ENCODE measurements around the gene C19orf44. TPM values are rescaled to one million over a fixed set of nuclear protein-coding genes. Genes with fewer than 3 reads are reported as not detected.
"Not testable (repeated sequence)": the region's sequence is repeated elsewhere in the genome, so short reads cannot be mapped to it uniquely, and the experiment has no call there.

C19orf44 gene
- polyA plus RNA-seq, 1 experiment = 3.4 TPM

DNA sequence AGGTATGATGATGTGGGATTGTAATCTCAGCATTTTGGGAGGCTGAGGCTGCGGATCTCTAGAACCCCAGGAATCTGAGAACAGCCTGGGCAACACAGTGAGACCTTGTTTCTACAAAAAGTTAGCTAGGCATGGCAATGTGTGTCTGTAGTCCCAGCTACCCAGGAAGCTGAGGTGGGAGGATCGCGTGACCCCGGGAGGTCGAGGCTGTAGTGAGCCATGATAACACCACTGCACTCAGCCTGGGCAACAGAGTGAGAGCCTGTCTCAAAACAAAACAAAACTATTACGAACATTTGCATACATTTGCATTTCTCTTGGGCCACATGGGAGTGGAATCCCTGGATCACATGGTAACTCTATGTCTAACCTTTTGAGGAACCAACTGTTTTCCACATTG is 1.6 kb downstream of the C19orf44 start:
- no peaks in the 10 kb centered on the region for H3K27me3 ChIP-seq (ENCODE audit: control insufficient read depth, insufficient read depth, low read length)
- H3K4me3 ChIP-seq (ENCODE audit: low read depth, low read length) = no peak overlapping the region
- ChIA-PET POLR2A (no interaction called here), CTCF (no interaction called here)
- TF ChIP-seq, protein P1, sequence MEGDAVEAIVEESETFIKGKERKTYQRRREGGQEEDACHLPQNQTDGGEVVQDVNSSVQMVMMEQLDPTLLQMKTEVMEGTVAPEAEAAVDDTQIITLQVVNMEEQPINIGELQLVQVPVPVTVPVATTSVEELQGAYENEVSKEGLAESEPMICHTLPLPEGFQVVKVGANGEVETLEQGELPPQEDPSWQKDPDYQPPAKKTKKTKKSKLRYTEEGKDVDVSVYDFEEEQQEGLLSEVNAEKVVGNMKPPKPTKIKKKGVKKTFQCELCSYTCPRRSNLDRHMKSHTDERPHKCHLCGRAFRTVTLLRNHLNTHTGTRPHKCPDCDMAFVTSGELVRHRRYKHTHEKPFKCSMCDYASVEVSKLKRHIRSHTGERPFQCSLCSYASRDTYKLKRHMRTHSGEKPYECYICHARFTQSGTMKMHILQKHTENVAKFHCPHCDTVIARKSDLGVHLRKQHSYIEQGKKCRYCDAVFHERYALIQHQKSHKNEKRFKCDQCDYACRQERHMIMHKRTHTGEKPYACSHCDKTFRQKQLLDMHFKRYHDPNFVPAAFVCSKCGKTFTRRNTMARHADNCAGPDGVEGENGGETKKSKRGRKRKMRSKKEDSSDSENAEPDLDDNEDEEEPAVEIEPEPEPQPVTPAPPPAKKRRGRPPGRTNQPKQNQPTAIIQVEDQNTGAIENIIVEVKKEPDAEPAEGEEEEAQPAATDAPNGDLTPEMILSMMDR (IDR thresholded peaks at IDR 0.05; ENCODE audit: insufficient read depth, low read depth, low read length) = no peak
- H3K36me3 ChIP-seq (ENCODE audit: control insufficient read depth, insufficient read depth, low read length) = peaks cover 3% of the 10 kb centered on the region
- DNase-seq (ENCODE audit: low read depth) = no peak

DNA sequence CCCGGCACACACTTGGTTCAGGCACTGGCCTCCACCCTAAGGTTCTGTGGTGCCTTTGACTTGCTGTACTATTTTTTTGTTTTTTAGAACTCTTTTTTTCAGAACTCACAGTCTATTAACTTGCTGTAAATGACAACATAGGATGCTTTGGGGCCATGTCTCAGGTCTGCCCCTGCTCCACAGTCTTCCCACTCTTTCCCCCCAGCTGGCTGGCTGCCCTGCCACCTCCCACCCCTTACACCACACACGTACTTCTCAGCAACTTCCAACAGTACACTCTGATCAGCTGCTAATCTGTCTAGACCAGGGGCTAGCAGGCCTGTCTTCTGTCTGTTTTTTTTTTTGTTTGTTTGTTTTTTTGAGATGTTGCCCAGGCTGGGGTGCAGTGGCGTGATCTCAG is 8.1 kb downstream of the C19orf44 start:
- peaks cover 10% of the 10 kb centered on the region for H3K36me3 ChIP-seq (ENCODE audit: control insufficient read depth, insufficient read depth, low read length)
- DNase-seq (ENCODE audit: low read depth) = no peak
- no peak overlapping the region for H3K4me3 ChIP-seq (ENCODE audit: low read depth, low read length)
- CTCF ChIA-PET = interaction anchor here (1.2 kb wide), 1 partner anchor 20 kb away, joined by 3 read pairs; no protein-coding TSS in a partner anchor
- POLR2A ChIA-PET = no interaction called here
- TF ChIP-seq, protein P1 (IDR thresholded peaks at IDR 0.05; ENCODE audit: insufficient read depth, low read depth, low read length) = no peak
- no peaks in the 10 kb centered on the region for H3K27me3 ChIP-seq (ENCODE audit: control insufficient read depth, insufficient read depth, low read length)

GRCh38 chr19:16506161-16506560 is 10.0 kb downstream of the C19orf44 start:
- POLR2A ChIA-PET; H3K4me3 ChIP-seq (ENCODE audit: low read depth, low read length); H3K27me3 ChIP-seq (ENCODE audit: control insufficient read depth, insufficient read depth, low read length); CTCF ChIA-PET; DNase-seq (ENCODE audit: low read depth): not testable (repeated sequence)
- peaks cover 12% of the 10 kb centered on the region for H3K36me3 ChIP-seq (ENCODE audit: control insufficient read depth, insufficient read depth, low read length)

GRCh38 chr19:16506961-16507360 is 10.8 kb downstream of the C19orf44 start:
- Histone ChIP-seq H3K27me3 (ENCODE audit: control insufficient read depth, insufficient read depth, low read length) (no peaks in the 10 kb centered on the region), H3K4me3 (ENCODE audit: low read depth, low read length) (no peak overlapping the region), H3K36me3 (ENCODE audit: control insufficient read depth, insufficient read depth, low read length) (peaks cover 12% of the 10 kb centered on the region)
- CTCF ChIA-PET = interaction anchor here (0.5 kb wide), 1 partner anchor 1362 kb away, joined by 4 read pairs; no protein-coding TSS in a partner anchor
- POLR2A ChIA-PET = no interaction called here
- no peak for DNase-seq (ENCODE audit: low read depth)
- TF ChIP-seq, protein P1 (IDR thresholded peaks at IDR 0.05; ENCODE audit: insufficient read depth, low read depth, low read length) = no peak

- H3K36me3 ChIP-seq (ENCODE audit: control insufficient read depth, insufficient read depth, low read length) = peaks cover 9% of the 10 kb centered on the region
- TF ChIP-seq, protein P1 (IDR thresholded peaks at IDR 0.05; ENCODE audit: insufficient read depth, low read depth, low read length) = no peak
- no peak overlapping the region for H3K4me3 ChIP-seq (ENCODE audit: low read depth, low read length)
- DNase-seq (ENCODE audit: low read depth) = no peak
- ChIA-PET POLR2A (no interaction called here), CTCF (no interaction called here)
- H3K27me3 ChIP-seq (ENCODE audit: control insufficient read depth, insufficient read depth, low read length) = no peaks in the 10 kb centered on the region
These were observed 12.4 kb downstream of the C19orf44 start for GRCh38 chr19:16508546-16508945.
